EH (cell line): ENCODE results near the gene ATP10A.

Experiments
- DNase-seq: peaks from one replicate; pipeline ENCODE4 v3.0.0-alpha.2; 2015; ENCODE audit warnings: low read depth

ATP10A gene

DNA sequence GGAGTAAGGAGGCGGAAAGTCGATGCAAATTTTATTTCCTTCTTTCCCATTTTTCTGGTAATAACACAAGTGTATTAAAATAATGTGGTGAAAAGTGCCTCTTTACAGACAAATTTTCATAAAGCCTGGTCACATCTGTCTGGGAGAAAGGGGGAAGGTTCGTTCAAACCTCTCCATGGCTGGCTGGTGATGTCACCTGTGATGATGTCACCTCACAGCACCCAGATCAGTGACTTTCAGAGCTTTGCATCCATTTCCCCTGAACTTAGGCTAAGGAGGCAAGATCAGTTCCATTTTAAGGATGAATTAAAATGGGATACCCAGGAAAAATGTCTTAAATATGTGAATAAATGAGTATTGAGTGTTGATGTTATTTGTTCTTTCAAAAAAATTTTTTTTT, 34.1 kb downstream of the ATP10A start:
- peak; percentile 43 for DNase-seq

DNA sequence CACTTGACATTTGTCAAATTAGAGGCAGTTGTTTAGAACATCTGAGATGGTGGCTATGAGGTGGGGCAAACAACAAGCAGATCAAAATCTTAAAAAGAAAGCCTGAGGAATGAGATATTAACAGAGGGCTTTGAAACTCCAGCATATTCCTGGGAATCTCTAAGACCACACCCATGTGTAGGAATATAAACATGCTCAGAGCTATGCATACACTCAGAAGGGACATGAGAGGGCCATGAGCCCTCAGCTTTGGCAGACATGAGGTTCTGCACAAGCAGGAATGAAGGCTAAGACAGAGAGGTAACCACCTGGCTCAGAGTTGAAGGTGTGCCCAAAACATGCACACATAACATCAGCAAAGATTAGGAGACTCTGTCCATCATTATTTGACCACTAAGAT, 37.9 kb downstream of the ATP10A start:
- peak; percentile 25 for DNase-seq

DNA sequence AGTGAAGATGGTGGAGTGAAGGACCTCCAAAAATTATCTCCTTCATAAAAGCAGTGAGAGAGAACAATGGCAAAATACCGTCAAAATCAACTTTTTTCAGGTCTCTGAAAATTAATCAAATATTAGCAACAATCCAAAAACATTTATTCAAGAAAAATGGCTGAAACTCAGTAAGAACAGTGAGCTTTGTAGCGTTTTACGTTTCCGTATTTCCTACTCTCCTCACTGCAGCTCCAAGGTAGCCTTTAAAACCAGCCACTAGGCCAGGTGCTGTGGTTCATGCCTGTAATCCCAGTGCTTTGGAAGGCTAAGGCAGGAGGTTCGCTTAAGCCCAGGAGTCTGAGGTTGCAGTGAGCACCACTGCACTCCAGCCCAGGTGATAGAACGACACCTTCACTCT, 38.5 kb downstream of the ATP10A start:
- no peak for DNase-seq

DNA sequence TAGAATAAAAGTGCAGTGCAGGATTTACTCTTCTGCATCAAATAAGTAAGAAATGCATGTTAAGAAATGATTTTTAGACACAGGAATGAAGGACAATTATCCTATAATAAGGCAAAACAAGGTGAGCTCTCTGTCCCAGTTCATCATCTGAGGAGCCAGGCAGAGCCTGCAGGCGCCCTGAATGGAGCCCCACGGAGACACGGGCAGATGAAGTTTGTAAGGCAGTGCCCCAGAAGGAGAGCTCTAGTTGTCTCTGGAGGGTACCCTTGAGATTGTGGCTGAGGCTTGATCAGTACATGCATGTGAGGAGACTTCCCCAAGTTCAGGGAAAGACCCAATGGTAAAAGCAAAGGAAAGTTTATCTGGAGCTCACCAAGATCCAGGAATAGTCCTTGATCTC, 50.3 kb downstream of the ATP10A start:
- no peak for DNase-seq

DNA sequence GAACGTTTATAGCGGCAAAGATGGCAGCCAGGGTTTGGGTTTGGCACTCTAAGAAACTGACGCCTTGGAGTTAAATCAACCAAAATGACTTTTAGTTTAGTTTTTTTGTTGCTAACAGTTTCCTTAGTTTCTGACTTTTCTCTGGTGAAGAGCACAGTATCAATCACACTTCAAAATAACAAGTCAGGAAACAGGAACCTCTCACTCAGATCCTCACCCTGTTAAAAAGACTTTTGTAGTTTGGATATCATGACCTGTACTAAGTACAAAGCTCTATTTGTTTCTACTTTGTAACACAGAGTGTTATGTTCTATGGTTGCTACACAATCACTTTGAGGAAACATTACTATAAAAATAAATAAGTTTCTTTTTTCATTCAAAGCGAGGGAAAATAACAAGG, 51.1 kb downstream of the ATP10A start:
- DNase-seq = no peak

DNA sequence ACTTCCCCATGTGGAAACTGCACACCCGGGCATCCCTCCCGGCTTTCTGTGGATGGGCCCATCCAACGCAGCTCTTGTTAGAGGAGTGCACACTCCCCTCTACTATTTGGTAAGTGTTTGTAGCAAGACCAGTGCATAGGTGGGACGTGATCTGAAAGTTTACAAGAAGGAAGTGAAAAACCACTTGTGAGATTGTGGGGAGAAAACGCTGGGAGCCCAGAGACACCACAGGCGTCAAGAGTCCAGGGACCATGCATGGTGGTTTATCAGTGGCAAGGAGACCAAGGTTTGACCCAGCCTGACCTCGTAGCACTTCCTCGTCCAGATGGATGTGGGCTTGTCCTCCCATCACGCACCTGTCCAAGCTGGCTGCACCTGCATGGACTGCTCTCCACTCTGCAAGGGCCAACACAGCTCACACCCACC, 51.6 kb downstream of the ATP10A start:
- DNase-seq = no peak

DNA sequence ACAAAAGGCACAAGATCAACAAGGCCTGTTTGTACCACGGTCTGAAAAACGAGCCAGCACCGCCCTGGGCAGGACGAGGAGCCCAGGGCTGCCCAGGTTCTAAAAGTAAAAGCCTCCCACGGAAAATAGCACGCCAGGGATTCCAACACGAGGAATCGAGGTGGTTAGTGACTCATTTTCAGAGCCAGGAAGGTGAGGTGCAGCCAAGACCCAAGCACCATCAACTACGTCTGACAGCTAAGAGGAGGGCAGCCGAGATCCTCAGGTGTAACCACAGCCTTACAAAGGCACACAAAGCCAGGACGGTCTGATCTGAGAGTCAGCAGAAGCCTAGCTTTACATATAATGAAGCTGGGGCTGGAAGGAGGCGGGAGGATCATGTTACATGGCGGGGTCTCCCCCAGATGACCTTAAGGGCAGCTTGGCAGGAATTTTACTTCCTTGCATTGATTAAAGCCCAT, 52.5 kb downstream of the ATP10A start:
- DNase-seq = no peak

DNA sequence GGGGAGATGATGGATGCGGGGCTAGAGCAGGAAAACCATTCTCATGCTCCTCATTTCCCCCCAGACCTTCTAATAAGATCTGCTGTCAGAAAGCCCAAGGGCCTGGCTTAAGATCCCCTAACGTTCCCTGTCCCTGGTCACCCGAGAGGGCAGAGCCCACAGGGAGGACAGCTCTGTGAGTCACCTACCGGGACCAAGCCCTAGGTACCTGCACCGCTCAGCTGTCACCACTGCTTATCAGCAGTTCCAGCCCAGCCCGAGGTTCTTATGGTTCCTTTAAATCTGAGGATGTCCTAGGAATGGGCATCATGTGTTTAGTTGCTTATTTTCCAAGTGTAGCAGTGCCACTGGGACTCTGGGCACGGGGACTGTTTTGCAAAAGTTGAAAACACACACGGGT, 53.0 kb downstream of the ATP10A start:
- DNase-seq = no peak

DNA sequence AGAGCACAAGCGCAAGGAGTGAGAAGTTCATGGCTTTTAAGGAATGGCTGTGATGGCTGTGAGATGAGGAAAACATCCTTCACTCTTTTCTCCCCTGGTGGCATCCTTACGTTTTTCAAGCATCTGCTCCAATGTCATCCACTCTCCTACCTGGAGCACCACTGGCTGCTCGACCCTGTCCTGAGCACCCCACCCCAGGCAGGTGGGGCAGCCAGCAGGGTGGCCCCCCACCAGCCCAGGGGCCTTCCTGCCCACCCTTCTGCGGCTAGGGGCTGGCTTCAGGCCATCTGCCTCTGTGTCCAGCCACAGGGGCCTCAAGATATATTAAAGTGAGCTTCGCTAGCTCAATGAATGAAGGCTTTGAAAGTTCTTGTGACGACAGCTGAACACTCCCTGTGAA, 56.1 kb downstream of the ATP10A start:
- no peak for DNase-seq

DNA sequence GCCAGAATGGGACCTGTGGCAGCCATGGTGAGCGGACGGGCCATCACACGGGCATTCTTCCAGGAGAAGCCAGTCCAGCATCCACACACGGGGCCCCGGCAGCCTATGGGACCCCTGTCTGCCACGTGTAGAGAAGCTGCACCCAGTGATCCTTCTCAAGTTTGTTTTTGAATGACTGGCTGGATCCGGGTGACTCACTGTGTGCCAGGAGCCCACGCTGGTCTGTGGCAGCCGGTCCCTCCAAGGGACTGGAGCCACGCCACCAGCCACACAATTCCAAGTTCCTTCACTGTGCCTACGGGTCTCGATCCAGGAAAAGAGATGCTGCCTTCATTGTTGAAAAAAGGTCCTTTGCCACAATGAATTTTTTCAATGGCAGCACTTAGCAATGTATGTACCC, 58.1 kb downstream of the ATP10A start:
- DNase-seq = peak; percentile 38

DNA sequence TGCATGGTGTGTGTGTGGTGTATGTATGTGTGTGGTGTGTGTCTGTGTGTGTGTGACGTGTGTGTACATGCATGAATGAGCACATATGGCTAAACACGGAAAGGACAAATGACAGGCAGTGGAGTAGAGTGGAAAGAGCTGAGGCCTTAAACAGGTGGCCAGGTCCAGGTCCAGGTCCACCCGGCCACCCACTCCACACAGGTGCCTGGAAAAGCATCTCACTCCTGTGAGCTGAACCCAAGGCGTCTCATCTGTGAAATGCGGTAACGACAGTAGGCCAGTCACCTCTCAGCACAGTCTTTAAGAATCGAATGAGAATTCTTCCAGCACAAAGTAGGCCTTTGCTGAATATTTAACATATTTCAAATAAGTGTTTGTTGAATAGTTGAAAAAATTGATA, 58.7 kb downstream of the ATP10A start:
- DNase-seq = no peak

DNA sequence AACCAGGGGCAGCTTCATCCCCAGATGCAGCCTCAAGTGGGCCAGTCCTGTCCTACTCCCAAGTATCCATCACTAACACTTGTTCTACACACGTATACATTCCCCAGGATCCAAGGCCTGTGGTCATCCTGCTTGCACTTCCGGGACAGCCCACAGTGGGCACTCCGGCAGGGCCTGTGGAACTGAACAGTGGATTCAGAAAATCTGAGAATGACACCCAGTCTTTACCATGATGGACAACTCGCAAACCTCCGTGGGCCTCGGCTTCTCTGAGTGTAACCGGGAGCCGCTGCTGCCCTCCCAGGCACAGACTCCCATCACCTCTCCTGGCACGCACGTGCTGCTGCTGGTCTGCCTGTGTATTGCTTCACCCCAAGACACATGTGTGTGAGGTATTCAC, 59.6 kb downstream of the ATP10A start:
- DNase-seq = no peak

DNA sequence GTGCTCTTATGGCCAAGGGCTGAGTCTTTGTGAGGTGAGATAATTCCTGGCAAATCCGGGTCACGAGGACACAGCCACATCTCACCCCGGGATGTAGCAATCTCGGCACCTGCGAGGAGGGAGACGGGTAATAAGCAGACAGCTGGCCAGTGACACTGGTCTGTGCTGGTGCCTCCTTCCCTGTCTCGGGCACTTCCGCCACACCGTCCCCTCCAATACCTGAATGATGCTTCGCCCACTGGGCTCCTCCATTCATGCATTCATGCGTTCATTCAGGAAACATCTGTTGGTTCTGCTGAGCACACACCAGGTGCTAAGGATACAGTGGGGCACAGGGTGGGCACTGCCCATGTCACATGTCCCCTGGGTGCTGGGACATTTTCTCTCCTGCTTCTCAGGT, 60.1 kb downstream of the ATP10A start:
- no peak for DNase-seq

DNA sequence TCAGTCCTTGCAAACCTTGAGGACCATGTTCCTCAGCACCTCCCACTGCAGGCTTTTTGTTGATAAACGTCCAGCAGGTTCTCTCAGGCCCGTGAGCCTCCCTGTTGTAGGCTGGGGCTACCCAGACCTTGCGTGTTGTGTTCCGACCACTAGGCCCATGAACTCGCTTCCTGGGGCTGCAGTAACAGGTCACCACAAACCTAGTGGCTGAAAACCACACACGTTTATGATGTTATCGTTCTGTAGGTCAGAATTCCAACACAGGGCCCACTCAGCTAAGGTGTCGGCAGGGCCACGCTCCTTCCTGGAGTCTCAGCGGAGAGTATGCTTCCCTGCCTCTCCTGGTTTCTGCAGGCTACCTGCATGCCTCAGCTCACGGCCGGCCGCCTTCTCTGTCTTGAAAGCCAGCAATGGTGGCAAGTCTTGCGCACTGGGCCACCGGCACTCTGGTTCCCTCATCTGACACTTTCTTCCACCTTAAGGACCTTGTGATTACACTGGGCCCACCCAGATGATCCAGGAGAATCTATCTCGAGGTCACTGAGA, 60.8 kb downstream of the ATP10A start:
- no peak for DNase-seq

DNA sequence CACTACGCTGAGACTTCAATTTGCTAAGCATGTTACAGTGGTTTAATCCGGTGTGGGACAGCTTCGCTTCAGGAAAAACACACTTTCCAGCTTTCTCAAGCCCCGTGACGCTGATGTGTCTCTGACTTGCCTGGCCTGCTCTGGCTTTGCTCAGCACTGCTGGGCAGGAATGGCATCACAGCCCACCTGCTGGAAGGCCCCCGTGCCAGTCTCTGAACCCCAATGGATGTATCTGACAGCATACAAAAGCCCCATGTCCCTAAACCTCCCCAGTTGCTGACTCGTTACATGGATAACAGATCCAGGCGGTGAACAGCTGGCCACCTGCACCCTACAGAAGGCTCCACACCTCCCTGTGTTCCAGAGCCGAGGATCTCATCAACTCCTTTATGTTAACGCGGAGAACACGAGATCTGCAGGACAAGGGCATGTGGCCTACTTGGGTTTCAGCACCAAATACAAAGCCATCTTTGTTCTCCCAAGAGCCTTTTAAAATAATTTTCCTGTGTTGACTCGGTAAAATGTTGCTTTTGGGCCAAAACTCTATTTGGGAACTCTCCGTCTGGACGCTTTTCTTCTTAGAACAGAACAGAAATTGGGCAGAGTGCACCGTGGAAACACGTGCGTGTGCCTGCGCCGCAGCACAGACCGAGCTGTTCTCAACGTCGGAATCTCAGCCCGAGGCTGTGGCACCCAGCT, 61.4 kb downstream of the ATP10A start:
- no peak for DNase-seq

DNA sequence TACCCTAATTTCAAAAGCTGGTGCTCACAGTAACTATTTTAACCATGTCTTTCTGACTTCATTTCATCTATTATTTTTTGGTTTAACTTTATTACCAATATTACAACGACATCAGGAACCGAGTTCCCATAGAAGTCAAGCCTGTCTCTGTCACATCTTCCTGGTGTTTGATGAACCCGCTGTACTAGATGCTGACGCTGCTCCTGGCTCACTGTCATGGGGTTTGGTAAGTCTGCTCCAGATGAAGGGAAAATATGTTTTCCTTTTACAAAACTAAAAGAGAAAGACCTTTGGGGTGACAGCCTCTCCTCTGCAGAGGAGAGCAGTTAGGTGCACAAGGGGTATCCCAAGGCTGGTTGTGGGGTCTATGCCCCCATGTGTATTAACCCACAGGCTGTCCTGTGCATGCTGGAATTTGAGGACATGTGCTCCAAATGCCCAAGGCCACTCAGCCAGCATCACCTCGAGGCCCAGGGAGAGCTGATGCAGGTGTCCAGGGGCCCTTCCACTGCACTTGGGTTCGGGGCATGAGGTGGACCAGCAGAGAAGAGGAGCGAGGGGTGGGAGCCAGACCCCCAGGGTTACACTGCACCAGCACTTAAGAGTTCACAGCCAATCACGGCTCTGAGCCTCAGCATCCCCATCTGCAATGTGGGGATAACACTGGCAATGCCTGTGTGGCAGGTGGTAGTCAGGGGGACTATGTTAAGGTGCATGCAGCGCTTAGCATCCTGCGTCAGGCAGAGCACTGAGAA, 62.2 kb downstream of the ATP10A start:
- no peak for DNase-seq

DNA sequence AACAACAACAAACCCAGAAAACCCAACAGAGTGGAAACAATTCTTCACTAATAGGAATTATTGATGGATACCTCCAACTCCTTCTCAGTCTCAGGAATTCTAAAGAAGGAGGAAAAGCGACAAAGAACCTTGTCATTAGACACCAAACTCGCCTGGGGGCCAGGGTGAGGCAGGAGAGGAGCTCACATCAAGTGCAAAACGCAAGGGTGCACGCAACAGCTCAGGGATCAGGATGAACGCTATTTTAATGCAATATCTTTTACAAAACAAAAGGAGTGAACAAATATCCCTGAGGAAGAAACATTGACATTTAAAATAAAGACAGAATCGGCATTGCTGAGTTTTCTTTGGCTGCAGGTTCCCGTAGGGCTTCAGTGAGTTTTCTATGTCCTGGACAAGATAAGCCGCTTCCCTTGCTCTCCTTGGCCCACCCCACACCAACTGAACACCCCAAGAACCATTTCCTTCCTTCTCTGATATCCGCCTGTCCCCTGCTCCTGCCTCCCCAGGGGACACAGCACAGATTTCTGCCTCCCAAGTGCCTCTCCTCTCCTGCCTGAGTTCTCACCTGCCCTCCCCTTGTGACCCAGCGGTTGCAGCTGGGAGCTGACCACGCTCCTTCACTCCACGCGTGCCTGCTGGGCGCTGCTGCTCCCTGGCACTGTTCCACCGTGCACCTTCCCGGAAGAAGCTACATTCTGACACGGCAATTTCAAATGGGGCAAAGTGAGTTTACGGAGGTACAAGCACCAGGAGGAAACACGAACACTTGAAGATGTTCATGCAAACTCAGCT, 63.0 kb downstream of the ATP10A start:
- DNase-seq = no peak

DNA sequence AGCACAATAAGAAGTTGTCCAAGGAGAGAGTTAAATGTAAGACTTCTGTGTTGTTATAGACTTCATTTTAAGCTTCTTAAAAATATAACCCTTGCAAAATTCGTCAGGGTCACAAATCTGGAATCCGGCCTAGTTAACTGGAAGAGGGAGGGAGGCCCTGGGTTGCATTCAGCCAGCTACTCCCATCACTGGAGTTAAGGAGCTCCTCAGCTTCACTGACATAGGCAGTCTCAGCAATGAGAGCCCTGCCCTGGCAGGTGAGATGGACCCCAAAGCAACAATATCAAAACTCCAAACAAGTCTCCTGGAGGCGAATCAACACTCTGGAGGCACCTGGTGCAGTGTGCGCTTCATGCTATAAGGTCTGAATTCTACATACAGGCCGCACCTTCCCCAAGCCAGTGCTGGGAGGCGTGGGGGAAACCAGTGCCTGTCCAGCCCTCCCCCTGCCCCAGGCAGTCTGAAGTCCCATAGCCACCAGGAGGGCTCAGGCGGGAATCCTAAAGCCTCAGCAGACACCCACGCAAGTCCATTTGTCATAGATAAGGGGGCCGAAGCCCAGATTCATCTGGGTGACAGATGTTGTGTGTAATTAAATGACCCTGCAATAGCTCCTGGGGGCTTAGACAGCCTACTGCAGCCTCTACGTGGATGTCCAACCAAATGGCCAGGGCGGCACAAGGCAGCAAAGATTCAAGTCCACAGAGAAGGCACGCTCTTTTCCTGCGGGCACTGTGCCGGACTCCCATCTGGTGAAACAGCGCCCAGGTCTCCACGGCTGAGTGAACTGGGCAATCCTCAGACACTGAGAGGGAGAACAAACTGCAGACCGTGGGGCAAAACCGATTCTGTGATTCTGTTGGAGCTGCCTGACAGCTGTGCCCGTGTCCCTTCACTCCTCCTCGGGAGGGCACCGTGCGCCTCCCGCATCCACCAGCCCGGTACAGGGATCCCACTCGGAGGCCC, 64.9 kb downstream of the ATP10A start:
- DNase-seq = peak; percentile 58

DNA sequence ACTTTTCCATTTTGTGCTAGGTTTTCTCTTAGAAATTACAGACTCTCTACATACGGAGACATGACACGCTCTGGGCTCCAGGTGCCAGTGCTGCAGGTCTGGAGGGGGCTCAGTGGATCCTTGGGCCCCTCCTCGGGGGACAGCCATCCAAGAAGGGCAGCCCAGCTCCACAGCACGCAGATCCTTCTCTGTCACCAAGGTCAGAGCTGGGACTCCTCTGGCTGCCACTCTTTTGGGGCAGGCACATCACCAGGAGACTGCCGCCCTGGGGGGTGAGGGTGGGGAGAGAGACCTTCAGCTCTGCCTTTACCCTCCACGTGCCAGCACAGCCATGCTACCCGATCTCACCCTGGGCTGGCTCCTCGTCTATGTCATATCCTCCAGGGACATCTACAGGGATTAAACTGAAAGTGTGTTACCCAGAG, 65.6 kb downstream of the ATP10A start:
- DNase-seq = peak; percentile 51

DNA sequence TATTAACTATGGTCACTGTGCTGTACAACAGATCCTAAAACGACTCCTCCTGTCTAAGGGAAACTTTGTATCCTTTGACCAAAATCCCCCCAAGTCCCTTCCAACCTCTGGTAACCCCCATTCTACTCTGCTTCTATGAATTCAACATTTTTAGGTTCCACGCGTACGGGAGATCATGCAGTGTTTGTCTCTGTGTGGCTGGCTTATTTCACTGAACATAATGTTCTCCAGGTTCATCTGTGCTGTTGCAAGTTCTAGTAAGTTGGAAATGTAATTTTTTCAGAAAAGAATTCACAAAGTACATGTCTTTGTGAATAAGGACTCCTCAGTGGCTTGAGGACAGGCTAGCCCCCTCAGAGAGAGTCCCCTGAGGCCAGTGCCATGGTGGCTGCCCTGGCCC, 66.1 kb downstream of the ATP10A start:
- no peak for DNase-seq

DNA sequence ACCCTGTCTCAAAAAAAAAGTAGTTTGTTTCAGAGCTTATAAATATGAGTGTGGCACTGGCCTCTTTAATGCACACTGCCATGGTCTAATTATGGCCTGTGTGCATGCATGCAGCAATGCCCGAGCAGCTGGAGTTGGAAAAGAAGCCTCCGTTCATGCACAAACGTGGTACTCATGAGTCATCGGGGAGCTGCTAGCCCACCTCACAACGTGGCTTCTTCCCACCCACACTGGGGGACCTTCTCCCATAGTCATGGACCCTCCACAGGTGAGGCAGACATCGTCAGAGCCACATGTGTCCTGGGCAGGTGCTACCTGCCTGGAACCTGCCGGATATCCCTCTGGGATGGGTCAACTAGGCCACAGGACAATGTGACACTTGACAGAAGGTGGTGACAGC, 66.7 kb downstream of the ATP10A start:
- no peak for DNase-seq
